ENCODE data around the gene TMC5. TPM values are rescaled to one million over a fixed set of nuclear protein-coding genes. Genes with fewer than 3 reads are reported as not detected.

Gene TMC5
- total and polyA plus RNA-seq, 4 donors: 0.50 to 1.2 (median 0.83) TPM

GRCh38 chr16:19515757-19516156, 98.1 kb downstream of the TMC5 start:
- no peaks in the 10 kb centered on the region for H3K9me3 ChIP-seq (ENCODE audit: control insufficient read depth in 4 of 4, low read length in 3 of 4)
- 87% methylated on average over 2 of the region's 2 CpGs for WGBS
- no peak overlapping the region for H3K27ac ChIP-seq (ENCODE audit: low read depth in 1 of 2, low read length in 2 of 2)
- no peak overlapping the region for H3K4me3 ChIP-seq (ENCODE audit: low read depth in 1 of 3, low read length in 3 of 3)
- TF ChIP-seq ZBTB33 (IDR thresholded peaks at IDR 0.05) (no peak), EGR1 (IDR thresholded peaks at IDR 0.05; ENCODE audit: low read depth in 2 of 2) (no peak), RXRA (IDR thresholded peaks at IDR 0.05) (no peak), MAX (IDR thresholded peaks at IDR 0.05) (no peak), HNF4A (conservative IDR thresholded peaks at IDR 0.05) (no peak), FOXA2 (IDR thresholded peaks at IDR 0.05) (no peak), NR2F2 (IDR thresholded peaks at IDR 0.05) (no peak)
- H3K9ac ChIP-seq (ENCODE audit: low read depth in 1 of 2, low read length in 2 of 2): no peak overlapping the region
- H3K36me3 ChIP-seq (ENCODE audit: control insufficient read depth in 4 of 4, insufficient read depth in 3 of 4, low read depth in 1 of 4, low read length in 3 of 4): peaks cover 0 to 12% (median 4%) of the 10 kb centered on the region in 4 donors
- no peak for DNase-seq (ENCODE audit: low spot score)
- H3K4me1 ChIP-seq (ENCODE audit: control insufficient read depth in 4 of 4, insufficient read depth in 4 of 4, low read length in 3 of 4): peaks cover 0 to 10% (median 5%) of the 10 kb centered on the region in 4 donors
- no peaks in the 10 kb centered on the region for H3K27me3 ChIP-seq (ENCODE audit: control insufficient read depth in 4 of 4, insufficient read depth in 4 of 4, low read length in 3 of 4)

- Histone ChIP-seq H3K36me3 (ENCODE audit: control insufficient read depth in 4 of 4, insufficient read depth in 3 of 4, low read depth in 1 of 4, low read length in 3 of 4) (peaks cover 0 to 12% (median 4%) of the 10 kb centered on the region in 4 donors), H3K4me1 (ENCODE audit: control insufficient read depth in 4 of 4, insufficient read depth in 4 of 4, low read length in 3 of 4) (peaks cover 0 to 20% (median 13%) of the 10 kb centered on the region in 4 donors), H3K27me3 (ENCODE audit: control insufficient read depth in 4 of 4, insufficient read depth in 4 of 4, low read length in 3 of 4) (no peaks in the 10 kb centered on the region), H3K27ac (ENCODE audit: low read depth in 1 of 2, low read length in 2 of 2) (no peak overlapping the region), H3K4me3 (ENCODE audit: low read depth in 1 of 3, low read length in 3 of 3) (no peak overlapping the region), H3K9me3 (ENCODE audit: control insufficient read depth in 4 of 4, low read length in 3 of 4) (no peaks in the 10 kb centered on the region), H3K9ac (ENCODE audit: low read depth in 1 of 2, low read length in 2 of 2) (no peak overlapping the region)
- DNase-seq (ENCODE audit: low spot score): no peak
- TF ChIP-seq TAF1 (conservative IDR thresholded peaks at IDR 0.05) (no peak), NR2F2 (IDR thresholded peaks at IDR 0.05) (no peak), RXRA (IDR thresholded peaks at IDR 0.05) (no peak), FOXA1 (IDR thresholded peaks at IDR 0.05) (no peak), FOXA2 (IDR thresholded peaks at IDR 0.05) (no peak), ATF3 (IDR thresholded peaks at IDR 0.05) (no peak), YY1 (IDR thresholded peaks at IDR 0.05) (no peak)
- WGBS: 83% methylated on average over 8 of the region's 8 CpGs
Measured at GRCh38 chr16:19517424-19518089, 99.9 kb downstream of the TMC5 start.

GRCh38 chr16:19518388-19518787, 100.7 kb downstream of the TMC5 start:
- H3K36me3 ChIP-seq (ENCODE audit: control insufficient read depth in 4 of 4, insufficient read depth in 3 of 4, low read depth in 1 of 4, low read length in 3 of 4): peaks cover 0 to 12% (median 4%) of the 10 kb centered on the region in 4 donors
- no peak overlapping the region for H3K4me3 ChIP-seq (ENCODE audit: low read depth in 1 of 3, low read length in 3 of 3)
- H3K9me3 ChIP-seq (ENCODE audit: control insufficient read depth in 4 of 4, low read length in 3 of 4): no peaks in the 10 kb centered on the region
- H3K4me1 ChIP-seq (ENCODE audit: control insufficient read depth in 4 of 4, insufficient read depth in 4 of 4, low read length in 3 of 4): peaks cover 0 to 20% (median 13%) of the 10 kb centered on the region in 4 donors
- WGBS: 87% methylated on average over 2 of the region's 2 CpGs
- TF ChIP-seq CTCF (IDR thresholded peaks at IDR 0.05; ENCODE audit: low read depth, low read length, missing input control) (no peak), HNF4G (IDR thresholded peaks at IDR 0.05) (no peak), FOXA2 (IDR thresholded peaks at IDR 0.05) (no peak), YY1 (IDR thresholded peaks at IDR 0.05) (no peak), MAX (IDR thresholded peaks at IDR 0.05) (no peak), NR2F2 (IDR thresholded peaks at IDR 0.05) (no peak), TAF1 (conservative IDR thresholded peaks at IDR 0.05) (no peak), RXRA (IDR thresholded peaks at IDR 0.05) (no peak)
- no peaks in the 10 kb centered on the region for H3K27me3 ChIP-seq (ENCODE audit: control insufficient read depth in 4 of 4, insufficient read depth in 4 of 4, low read length in 3 of 4)
- H3K9ac ChIP-seq (ENCODE audit: low read depth in 1 of 2, low read length in 2 of 2): no peak overlapping the region
- H3K27ac ChIP-seq (ENCODE audit: low read depth in 1 of 2, low read length in 2 of 2): no peak overlapping the region
- no peak for DNase-seq (ENCODE audit: low spot score)

Data from liver (tissue), 9 donors.